Stimulated activated CD8-positive, alpha-beta memory T cell treated with anti-CD3 and anti-CD28 coated beads, Interleukin-7, amount 100 ng/mL, for 1 hour (primary cell): ENCODE measurements around the gene CDH23.
"Not testable (repeated sequence)": the region's sequence is repeated elsewhere in the genome, so short reads cannot be mapped to it uniquely, and the experiment has no call there.

ENCODE experiments used
- DNase-seq, 2 donors: peaks; one replicate each; pipeline ENCODE4 v3.0.0-alpha.2; 2020; ENCODE audit warnings: low read depth in 2 of 2

The CDH23 gene

DNA sequence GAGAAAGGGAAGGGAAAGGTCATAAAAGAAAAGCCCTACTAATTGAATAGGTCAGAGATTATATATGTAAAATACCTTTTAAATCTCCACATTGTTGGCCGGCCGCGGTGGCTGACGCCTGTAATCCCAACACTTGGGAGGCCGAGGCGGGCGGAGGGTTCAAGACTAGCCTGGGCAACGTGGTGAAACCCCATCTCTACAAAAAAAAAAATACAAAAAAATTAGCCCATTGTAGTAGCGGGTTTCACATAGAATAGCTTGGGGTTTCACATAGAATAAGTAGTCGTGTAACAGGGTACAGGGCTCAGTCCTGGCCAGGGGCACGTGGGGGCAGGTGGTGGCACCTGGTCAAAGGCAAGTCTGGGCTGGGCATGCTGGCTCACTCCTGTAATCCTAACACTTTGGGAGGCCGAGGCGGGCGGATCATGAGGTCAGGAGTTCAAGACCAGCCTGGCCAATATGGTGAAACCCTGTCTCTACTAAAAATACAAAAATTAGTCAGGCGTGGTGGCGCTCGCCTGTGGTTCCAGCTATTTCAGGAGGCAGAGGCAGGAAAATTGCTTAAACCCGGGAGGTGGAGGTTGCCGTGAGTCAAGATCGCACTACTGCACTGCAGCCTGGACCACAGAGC is 454.9 kb downstream of the CDH23 start:
- DNase-seq, result not testable (repeated sequence)

DNA sequence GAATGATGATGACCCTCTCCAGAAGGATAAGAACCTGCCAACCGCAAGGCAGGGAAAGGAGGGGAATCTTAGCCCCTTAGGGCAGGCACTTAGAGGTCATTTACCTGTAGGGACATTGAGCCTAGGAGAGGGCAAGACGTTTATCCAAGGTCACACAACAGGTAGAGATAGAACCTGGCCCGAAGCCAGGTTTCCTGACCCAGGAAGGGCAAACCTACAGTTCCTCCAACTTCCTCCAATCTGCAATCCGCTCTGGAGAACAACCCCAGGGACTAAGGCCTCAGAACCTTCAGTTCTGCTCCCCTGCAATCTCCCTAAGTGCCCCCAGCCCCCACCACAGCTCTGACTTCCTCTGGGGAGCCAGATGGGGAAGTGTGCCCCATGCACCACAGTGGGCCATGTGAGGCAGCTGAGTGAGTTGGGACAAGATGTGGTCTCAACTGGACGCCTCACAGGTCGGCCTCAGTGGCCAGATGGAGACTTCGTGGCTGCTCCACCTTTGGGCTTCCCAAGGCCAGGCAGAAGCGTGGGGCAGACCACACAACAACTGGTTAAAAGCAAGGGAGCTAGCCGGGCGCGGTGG is 455.7 kb downstream of the CDH23 start:
- DNase-seq, result no peak

DNA sequence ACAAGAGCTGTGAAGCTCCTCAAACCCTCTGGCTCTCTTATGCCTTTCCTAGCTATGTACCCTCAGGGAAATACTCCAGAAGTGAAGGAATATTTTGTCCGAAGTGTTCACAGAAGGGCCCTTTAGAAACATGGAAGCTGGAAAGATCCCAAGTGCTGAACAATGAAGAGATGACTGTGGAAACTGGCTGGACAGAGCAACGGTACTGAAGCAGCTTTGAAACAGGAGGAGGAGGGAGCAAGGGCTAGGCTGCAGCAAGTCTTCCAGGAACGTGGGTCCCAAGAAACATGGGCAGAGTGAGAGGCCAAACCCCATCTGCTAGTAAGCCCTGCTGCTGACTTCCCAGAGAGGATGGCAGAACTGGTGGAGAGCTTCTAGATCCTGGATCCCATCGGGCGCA is 457.3 kb downstream of the CDH23 start:
- DNase-seq, result no peak

DNA sequence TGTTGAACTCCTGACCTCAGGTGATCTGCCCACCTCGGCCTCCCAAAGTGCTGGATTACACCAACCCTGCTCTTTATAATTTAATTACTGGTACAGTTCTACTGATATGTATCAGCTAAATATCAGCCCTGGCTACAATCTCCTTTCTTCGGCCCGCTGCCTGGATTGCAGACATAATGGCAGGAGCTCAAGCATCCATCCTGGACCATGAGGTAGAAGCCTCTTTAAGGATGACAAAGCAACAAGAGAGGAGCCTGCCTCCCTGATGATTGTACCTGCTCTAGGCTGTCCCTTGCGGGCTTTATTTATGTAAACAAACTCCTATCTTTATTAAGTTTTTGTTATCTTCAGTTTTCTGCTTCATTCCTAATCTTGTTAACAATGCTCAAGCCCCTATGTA is 459.9 kb downstream of the CDH23 start:
- DNase-seq, result no peak

DNA sequence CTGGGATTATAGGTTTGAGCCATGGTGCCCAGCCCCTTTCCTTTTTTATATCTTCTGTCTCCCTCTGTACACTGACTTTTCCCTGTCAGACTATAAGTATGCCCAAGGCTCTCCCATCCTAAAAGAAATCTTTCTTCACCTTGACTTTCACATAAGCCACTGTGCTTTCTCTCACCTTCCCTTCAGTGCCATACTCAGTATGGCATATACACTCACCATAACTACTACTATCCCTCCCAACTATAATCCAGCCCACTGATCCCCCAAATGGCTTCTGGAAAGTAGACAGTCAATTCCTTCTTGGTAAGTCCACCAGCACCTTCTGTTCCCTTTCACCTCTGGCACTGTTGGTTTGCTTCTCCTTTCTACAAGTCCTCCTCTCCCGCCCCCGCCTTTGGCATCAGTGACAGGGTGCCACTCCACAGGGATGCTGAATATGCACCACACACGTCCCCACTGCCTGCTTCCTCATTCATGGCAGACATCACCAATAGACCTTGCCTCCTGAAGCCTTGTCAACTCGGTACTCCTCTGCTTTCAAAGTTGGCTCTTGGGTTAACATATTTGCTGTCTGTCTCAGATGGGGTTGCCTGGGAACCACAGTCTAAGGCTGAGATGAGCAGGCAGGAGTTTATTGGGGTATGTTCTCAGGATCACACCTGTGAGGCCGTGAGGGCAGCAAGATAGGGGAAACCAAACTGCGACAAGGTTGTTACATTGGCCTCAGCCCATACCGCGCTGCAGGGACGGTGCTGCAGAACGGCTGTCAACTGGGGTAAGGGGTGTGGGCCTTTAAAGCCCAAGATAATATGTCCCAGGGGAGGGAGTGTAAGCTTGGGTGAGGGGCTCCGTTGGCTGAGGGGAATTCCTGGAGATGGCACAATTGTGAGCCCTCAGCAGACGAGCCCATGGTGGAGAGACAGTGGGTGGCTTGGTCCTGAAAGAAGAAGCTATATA is 461.5 kb downstream of the CDH23 start:
- DNase-seq, result no peak

DNA sequence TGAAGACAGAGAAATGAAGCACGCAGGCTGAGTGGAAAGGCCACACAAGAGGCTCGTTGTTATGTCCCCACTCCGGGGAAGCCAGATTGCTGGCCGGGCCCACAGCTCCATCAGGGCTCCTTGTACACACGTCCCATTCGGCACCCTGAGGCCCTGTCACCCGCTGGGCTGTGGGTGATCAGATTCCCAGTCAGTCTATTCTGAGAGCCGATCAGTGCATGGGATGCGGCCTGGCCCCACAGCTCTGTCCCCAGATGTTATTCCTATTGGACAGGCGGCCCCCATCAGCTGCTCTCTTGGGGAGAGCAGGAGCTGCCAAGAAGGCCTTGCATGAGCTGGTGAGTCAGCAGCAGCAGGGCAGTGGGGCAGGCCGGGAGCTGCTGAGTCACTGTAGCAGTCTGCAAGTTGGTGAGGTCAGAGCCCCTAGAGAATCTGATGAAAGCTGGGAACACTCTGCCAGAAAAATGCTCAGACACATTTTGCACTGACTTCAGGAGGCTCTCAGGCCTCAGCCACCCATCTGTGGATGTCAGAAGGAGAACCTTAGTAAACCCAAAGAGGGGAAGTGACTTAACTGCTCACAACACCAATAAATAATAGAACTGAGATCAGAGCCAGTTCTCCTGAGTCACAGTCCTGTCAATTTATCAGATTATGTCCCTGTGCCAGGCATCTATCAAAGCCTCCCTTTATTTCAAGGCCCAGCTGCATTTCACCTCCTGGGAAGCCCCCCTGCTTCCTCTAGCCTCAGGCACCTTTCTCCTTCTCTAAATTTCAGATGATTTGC is 463.7 kb downstream of the CDH23 start:
- DNase-seq, result no peak

DNA sequence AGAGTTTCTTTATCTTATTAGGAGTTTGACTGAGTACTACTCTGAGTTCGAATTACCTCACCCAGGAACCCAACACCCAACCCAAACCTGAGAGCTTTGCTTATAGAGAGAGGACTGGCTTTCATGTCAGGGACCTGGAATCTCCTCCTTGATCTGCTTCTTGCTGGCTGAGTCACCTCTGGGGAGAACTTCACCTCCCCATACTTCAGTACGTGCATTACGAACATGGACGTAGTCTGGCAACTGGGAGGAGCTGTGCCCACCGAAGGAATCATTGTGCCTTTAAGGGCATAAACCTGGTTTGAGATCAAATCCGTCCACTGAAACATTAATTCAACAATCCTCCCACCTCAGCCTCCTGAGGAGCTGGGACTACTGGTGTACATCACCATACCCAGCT is 466.5 kb downstream of the CDH23 start:
- DNase-seq, result no peak

DNA sequence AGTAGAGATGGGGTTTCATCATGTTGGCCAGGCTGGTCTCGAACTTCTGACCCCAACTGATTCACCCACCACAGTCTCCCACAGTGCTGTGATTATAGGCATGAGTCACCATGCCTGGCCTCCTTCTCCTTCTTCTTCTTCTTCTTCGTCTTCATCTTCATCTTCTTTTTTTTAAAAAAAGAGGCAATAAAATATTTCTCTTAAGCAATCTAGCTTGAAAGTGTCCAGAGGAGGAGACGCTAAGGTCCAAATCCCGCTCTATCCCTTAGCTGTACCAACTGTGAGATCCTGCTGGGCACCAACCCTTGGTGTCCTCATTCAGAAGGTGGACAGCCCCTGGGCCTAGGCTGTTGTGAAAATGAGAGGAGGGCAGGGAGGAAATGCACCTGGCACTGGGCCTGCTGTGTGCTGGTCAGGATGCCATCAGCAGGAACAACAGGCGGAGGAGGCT is 468.2 kb downstream of the CDH23 start:
- DNase-seq, result no peak
